Mesendoderm (in vitro differentiated cells): ENCODE measurements around the gene MYLK4.

Experiments
- DNase-seq: peaks from one replicate; pipeline ENCODE4 v3.0.0; 2013
- H2AK5ac ChIP-seq: 2 replicates; pipeline ENCODE4 v1.6.1; 2013; ENCODE audit warnings: low read length, inconsistent platforms
- H2BK120ac ChIP-seq: 2 replicates; pipeline ENCODE4 v1.6.1; 2013; ENCODE audit warnings: low read depth, mild to moderate bottlenecking, low read length, moderate library complexity, mixed read lengths
- H2BK15ac ChIP-seq: replicated peaks from 2 replicates; pipeline ENCODE4 v1.6.1; 2013; ENCODE audit warnings: low read depth, mild to moderate bottlenecking, moderate library complexity
- H2BK5ac ChIP-seq: 2 replicates; pipeline ENCODE4 v1.6.1; 2013; ENCODE audit warnings: low read length, inconsistent platforms
- H3K18ac ChIP-seq: 2 replicates; pipeline ENCODE4 v1.6.1; 2013; ENCODE audit warnings: mild to moderate bottlenecking, low read length, mixed read lengths
- H3K23ac ChIP-seq: one replicate; pipeline ENCODE4 v1.6.1; 2013; ENCODE audit warnings: low read length
- H3K27ac ChIP-seq: 2 replicates; pipeline ENCODE4 v1.5.1; 2013; ENCODE audit warnings: low read depth, mild to moderate bottlenecking, inconsistent platforms, low read length, moderate library complexity
- H3K27me3 ChIP-seq: 2 replicates; pipeline ENCODE4 v1.6.1; 2013; ENCODE audit warnings: low read length, control low read depth, mild to moderate bottlenecking, inconsistent platforms; ENCODE audit not compliant: insufficient read depth, poor library complexity
- H3K36me3 ChIP-seq: 2 replicates; pipeline ENCODE4 v1.6.1; 2013; ENCODE audit warnings: low read length, inconsistent platforms; ENCODE audit not compliant: control insufficient read depth, insufficient read depth
- H3K4ac ChIP-seq: one replicate; pipeline ENCODE4 v1.6.1; 2013; ENCODE audit warnings: low read depth, mild to moderate bottlenecking, low read length, moderate library complexity
- H3K4me1 ChIP-seq: 2 replicates; pipeline ENCODE4 v1.6.1; 2013; ENCODE audit warnings: low read depth, low read length, inconsistent platforms; ENCODE audit not compliant: control insufficient read depth
- H3K4me2 ChIP-seq: 2 replicates; pipeline ENCODE4 v1.6.1; 2013; ENCODE audit warnings: low read length
- H3K4me3 ChIP-seq: 2 replicates; pipeline ENCODE4 v1.5.1; 2013; ENCODE audit warnings: mild to moderate bottlenecking, low read length
- H3K56ac ChIP-seq: one replicate; pipeline ENCODE4 v1.6.1; 2013; ENCODE audit warnings: low read length
- H3K79me1 ChIP-seq: 2 replicates; pipeline ENCODE4 v1.6.1; 2013; ENCODE audit warnings: low read length, inconsistent platforms
- H3K79me2 ChIP-seq: 2 replicates; pipeline ENCODE4 v1.6.1; 2013; ENCODE audit warnings: mild to moderate bottlenecking, low read length; ENCODE audit not compliant: control insufficient read depth, insufficient read depth
- H3K9ac ChIP-seq: 2 replicates; pipeline ENCODE4 v1.6.1; 2013; ENCODE audit warnings: low read length, inconsistent platforms
- H4K5ac ChIP-seq: one replicate; pipeline ENCODE4 v1.6.1; 2013; ENCODE audit warnings: low read length
- H4K8ac ChIP-seq: one replicate; pipeline ENCODE4 v1.6.1; 2013; ENCODE audit warnings: low read depth, mild to moderate bottlenecking, control low read depth, low read length, moderate library complexity
- WGBS: extraction: QIAGEN DNeasy Blood & Tissue Kit; methylation state at CpG from one replicate; pipeline ENCODE4 v1.1.7; 2013; ENCODE audit warnings: low lambda C conversion rate, missing lambda C conversion rate; ENCODE audit not compliant: insufficient coverage; ENCODE audit errors: extremely low coverage; 5-methylcytosine and 5-hydroxymethylcytosine counted together

MYLK4 gene

GRCh38 chr6:2767657-2768524 lies 17.2 kb upstream of the MYLK4 start:
- peaks cover 49% of the 10 kb centered on the region for H3K79me2 ChIP-seq
- H3K56ac ChIP-seq: peak overlapping the region; percentile 65
- H3K79me1 ChIP-seq: peaks cover 18% of the 10 kb centered on the region
- no peaks in the 10 kb centered on the region for H3K36me3 ChIP-seq
- H3K4ac ChIP-seq: no peak overlapping the region
- no CpG with 5 or more reads among the region's 9 CpGs for WGBS
- H2BK120ac ChIP-seq: no peak overlapping the region
- no peak overlapping the region for H3K18ac ChIP-seq
- H3K4me1 ChIP-seq: peaks cover 7% of the 10 kb centered on the region
- DNase-seq: no peak
- no peaks in the 10 kb centered on the region for H3K27me3 ChIP-seq
- no peak overlapping the region for H3K27ac ChIP-seq
- H3K9ac ChIP-seq: peak overlapping the region; percentile 73
- no peak overlapping the region for H2BK5ac ChIP-seq
- no peak overlapping the region for H4K8ac ChIP-seq
- no peak overlapping the region for H2AK5ac ChIP-seq
- no peak overlapping the region for H2BK15ac ChIP-seq
- H3K4me2 ChIP-seq: peak overlapping the region; percentile 76
- no peak overlapping the region for H3K4me3 ChIP-seq
- H4K5ac ChIP-seq: no peak overlapping the region
- peak overlapping the region; percentile 7 for H3K23ac ChIP-seq

GRCh38 chr6:2766767-2767656 lies 16.3 kb upstream of the MYLK4 start:
- Histone ChIP-seq H3K4me1 (peaks cover 7% of the 10 kb centered on the region), H3K36me3 (no peaks in the 10 kb centered on the region), H3K18ac (no peak overlapping the region), H3K27ac (no peak overlapping the region), H4K8ac (no peak overlapping the region), H3K4ac (no peak overlapping the region), H3K9ac (peak overlapping the region; percentile 92), H3K79me2 (peaks cover 44% of the 10 kb centered on the region), H4K5ac (no peak overlapping the region), H2BK15ac (no peak overlapping the region), H3K4me2 (peak overlapping the region; percentile 76), H3K56ac (peak overlapping the region; percentile 96), H3K23ac (no peak overlapping the region), H2AK5ac (no peak overlapping the region), H2BK120ac (no peak overlapping the region), H3K27me3 (no peaks in the 10 kb centered on the region), H3K79me1 (peaks cover 16% of the 10 kb centered on the region), H3K4me3 (peak overlapping the region; percentile 63), H2BK5ac (no peak overlapping the region)
- no peak for DNase-seq
- WGBS: no CpG with 5 or more reads among the region's 13 CpGs

- H2BK15ac ChIP-seq: no peak overlapping the region
- H3K4me1 ChIP-seq: peaks cover 7% of the 10 kb centered on the region
- H3K27ac ChIP-seq: peak overlapping the region; percentile 73
- H3K4me2 ChIP-seq: peak overlapping the region; percentile 57
- H3K9ac ChIP-seq: peak overlapping the region; percentile 92
- no peaks in the 10 kb centered on the region for H3K36me3 ChIP-seq
- H3K4ac ChIP-seq: no peak overlapping the region
- H3K79me2 ChIP-seq: peaks cover 38% of the 10 kb centered on the region
- H4K8ac ChIP-seq: no peak overlapping the region
- H3K79me1 ChIP-seq: peaks cover 11% of the 10 kb centered on the region
- peak; percentile 61 for DNase-seq
- H3K56ac ChIP-seq: peak overlapping the region; percentile 96
- H2BK120ac ChIP-seq: no peak overlapping the region
- H2AK5ac ChIP-seq: no peak overlapping the region
- no peak overlapping the region for H4K5ac ChIP-seq
- peak overlapping the region; percentile 63 for H3K4me3 ChIP-seq
- peak overlapping the region; percentile 83 for H3K23ac ChIP-seq
- peak overlapping the region; percentile 19 for H3K18ac ChIP-seq
- WGBS: no CpG with 5 or more reads among the region's 91 CpGs
- H3K27me3 ChIP-seq: no peaks in the 10 kb centered on the region
- H2BK5ac ChIP-seq: no peak overlapping the region
Observed at GRCh38 chr6:2765896-2766766, 15.4 kb upstream of the MYLK4 start.

GRCh38 chr6:2765166-2765895 lies 14.6 kb upstream of the MYLK4 start, which contains the start of gene WRNIP1:
Gene WRNIP1 (plus strand): TSS chr6:2765393. CDS start chr6:2765623, 230 bp downstream.
- peaks cover 34% of the 10 kb centered on the region for H3K79me2 ChIP-seq
- H2AK5ac ChIP-seq: no peak within 1 kb of the TSS
- H2BK15ac ChIP-seq: no peak within 1 kb of the TSS
- peak within 1 kb of the TSS; percentile 92 for H3K9ac ChIP-seq
- peak within 1 kb of the TSS; percentile 73 for H3K27ac ChIP-seq
- DNase-seq: peak; percentile 100
- H3K4ac ChIP-seq: peak within 1 kb of the TSS; percentile 50
- no CpG with 5 or more reads among the region's 104 CpGs for WGBS
- H2BK120ac ChIP-seq: no peak within 1 kb of the TSS
- H2BK5ac ChIP-seq: no peak within 1 kb of the TSS
- no peaks in the 10 kb centered on the region for H3K36me3 ChIP-seq
- H3K4me1 ChIP-seq: peaks cover 7% of the 10 kb centered on the region
- H4K5ac ChIP-seq: no peak within 1 kb of the TSS
- H3K27me3 ChIP-seq: no peaks in the 10 kb centered on the region
- H3K18ac ChIP-seq: peak within 1 kb of the TSS; percentile 19
- peak within 1 kb of the TSS; percentile 63 for H3K4me3 ChIP-seq
- H3K56ac ChIP-seq: peak within 1 kb of the TSS; percentile 96
- peak within 1 kb of the TSS; percentile 83 for H3K23ac ChIP-seq
- H3K4me2 ChIP-seq: peak within 1 kb of the TSS; percentile 57
- no peak within 1 kb of the TSS for H4K8ac ChIP-seq
- H3K79me1 ChIP-seq: peaks cover 11% of the 10 kb centered on the region
